GM19372 (cell line): ENCODE measurements around the gene HRAS.

Experiments used
- ATAC-seq: cut with Tn5 transposase; IDR thresholded peaks from one replicate; pipeline ENCODE4 v1.9.1; 2021; ENCODE audit warnings: mild to moderate bottlenecking, low read depth, moderate library complexity; ENCODE audit not compliant: unreplicated experiment

The HRAS gene

GRCh38 chr11:567629-568292 is 32.4 kb upstream of the HRAS start:
- ATAC-seq: no peak

GRCh38 chr11:567011-567628 is 31.7 kb upstream of the HRAS start:
- ATAC-seq: no peak

GRCh38 chr11:565921-566509 is 30.6 kb upstream of the HRAS start:
- ATAC-seq: no peak

- ATAC-seq: no peak
Observed at GRCh38 chr11:563812-564578, 28.6 kb upstream of the HRAS start.

- no peak for ATAC-seq
Observed at GRCh38 chr11:563066-563811, 27.9 kb upstream of the HRAS start.

- no peak for ATAC-seq
Observed at GRCh38 chr11:562046-562645, 26.8 kb upstream of the HRAS start.

- ATAC-seq: peak; percentile 20
Observed at GRCh38 chr11:561148-562003, 26.0 kb upstream of the HRAS start.

- ATAC-seq: peak; percentile 77
Observed at GRCh38 chr11:560305-561147, 25.1 kb upstream of the HRAS start, which contains the start of the genes LMNTD2 and RASSF7. Gene LMNTD2, minus strand, starts transcription at chr11:560738. Its CDS starts 22 bp downstream, at chr11:560716. Gene RASSF7, plus strand, starts transcription at chr11:560970. Its CDS starts 799 bp downstream, at chr11:561769.

- ATAC-seq: no peak
Observed at GRCh38 chr11:559712-560304, 24.4 kb upstream of the HRAS start.

GRCh38 chr11:559020-559620 is 23.7 kb upstream of the HRAS start:
- no peak for ATAC-seq

- no peak for ATAC-seq
Observed at GRCh38 chr11:558503-558902, 23.1 kb upstream of the HRAS start.

- ATAC-seq: no peak
Observed at GRCh38 chr11:557328-558132, 22.2 kb upstream of the HRAS start.

GRCh38 chr11:556662-557256 is 21.4 kb upstream of the HRAS start:
- ATAC-seq: no peak

- ATAC-seq: no peak
Observed at GRCh38 chr11:555780-556661, 20.6 kb upstream of the HRAS start.

GRCh38 chr11:555227-555779 is 19.9 kb upstream of the HRAS start:
- no peak for ATAC-seq
